ENCODE measurements around the gene DNAJC6.

The DNAJC6 gene

GRCh38 chr1:65297706-65298105, 11.6 kb upstream of the DNAJC6 start:
- FAIRE-seq = no peak

- FAIRE-seq = no peak
Observed at GRCh38 chr1:65299328-65299727, 10.0 kb upstream of the DNAJC6 start.

- FAIRE-seq = no peak
Observed at GRCh38 chr1:65308781-65309303, 501 bp upstream of the DNAJC6 start.

DNA sequence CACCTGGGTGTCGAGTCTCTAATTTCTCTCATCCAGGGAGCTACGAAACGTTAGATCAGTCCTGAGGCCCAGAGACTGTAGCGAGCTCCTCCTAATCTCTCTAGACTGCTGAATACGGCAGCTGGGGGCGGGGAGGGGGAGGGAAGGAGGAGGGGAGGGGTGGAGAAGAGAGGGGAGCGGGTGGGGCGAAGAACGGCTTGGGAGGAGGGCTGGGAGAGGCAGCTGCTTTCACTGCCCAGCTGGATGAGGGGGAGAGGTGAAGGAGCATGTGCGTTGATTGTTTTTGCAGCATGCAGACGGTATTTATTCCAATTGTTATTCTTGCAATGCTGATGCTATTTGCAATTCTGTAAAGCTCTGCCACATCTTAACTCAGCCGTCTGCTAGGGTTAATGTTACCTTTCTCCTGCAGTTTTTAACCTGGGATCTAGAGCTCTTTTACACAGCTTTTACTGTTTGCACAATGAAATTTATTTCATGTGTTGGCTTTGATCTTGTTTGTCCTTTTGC, 790 bp downstream of the DNAJC6 start:
- FAIRE-seq = no peak

DNA sequence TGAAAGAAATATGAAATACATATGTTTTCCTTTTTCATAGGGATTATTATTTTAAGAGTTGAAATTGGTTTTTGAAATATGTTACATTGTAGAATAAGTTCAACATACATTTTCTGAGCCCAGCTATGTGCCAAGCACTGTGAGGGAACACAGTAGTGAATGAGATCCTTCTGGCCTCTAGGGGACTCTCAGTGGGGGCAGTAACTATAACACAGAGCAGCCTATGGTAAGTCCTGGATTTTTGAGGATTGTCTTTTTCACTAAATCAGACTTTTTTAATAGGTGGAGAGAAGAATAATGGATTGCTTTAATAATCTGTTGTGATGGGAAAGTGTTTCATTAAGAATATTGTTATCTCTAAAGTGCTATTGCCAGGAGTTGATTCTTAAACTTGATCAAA, 2.4 kb downstream of the DNAJC6 start:
- FAIRE-seq = no peak

GRCh38 chr1:65316233-65316632, 6.9 kb downstream of the DNAJC6 start:
- FAIRE-seq = no peak

DNA sequence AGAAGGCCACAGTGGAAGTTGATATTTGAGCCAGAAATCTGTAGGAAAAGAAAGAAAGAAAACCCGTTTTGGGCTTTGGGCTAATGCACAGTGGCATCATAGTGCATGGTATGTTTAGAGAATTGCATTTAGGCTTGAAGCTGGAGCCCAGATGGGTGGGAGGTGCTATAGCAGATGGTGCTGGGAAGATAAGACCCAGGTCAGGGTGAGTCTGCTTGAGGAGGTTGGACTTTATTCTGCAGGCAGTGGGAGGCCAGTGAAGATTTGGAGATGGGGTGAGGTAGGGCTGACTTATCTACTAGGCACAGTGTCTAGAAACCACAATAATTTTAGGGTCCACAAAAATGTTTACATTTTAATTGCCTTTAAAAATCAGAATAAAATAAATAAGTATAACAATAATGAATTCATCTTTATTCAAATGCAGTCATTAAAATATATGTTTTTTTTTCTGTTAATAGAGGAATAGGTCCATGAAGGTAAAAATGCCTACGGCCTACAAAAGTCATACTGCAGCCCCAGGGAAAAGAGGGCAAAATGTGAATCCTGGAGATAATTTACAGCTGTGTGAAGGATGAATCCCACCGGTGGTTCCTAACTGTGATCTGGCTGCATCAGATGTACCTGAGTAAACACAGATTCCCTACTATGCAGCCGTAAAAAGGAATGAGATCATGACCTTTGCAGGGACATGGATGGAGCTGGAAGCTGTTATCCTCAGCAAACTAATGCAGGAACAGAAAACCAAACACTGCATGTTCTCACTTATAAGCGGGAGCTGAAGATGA, 8.7 kb downstream of the DNAJC6 start:
- no peak for FAIRE-seq

- FAIRE-seq = no peak
Observed at GRCh38 chr1:65319141-65319540, 9.8 kb downstream of the DNAJC6 start.

- no peak for FAIRE-seq
Observed at GRCh38 chr1:65319754-65320153, 10.4 kb downstream of the DNAJC6 start.

DNA sequence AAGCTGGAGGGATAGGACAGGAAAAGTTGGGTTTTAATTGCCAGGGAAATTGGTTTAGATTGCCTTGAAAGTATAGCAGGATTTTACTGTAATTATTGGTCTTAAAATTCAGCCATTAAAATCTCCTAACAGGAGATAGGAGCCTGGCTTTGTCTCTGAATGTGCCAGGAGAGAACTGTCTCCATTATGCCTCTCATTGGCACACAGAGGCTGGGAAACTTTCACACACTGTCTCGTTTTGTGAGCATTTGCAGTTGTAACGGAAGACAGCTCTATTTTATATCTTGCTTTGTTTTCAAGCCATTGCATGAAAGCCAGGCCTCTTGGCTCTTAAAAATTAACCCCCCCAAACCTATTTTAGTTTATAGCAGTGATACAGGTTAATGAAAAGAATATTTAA, 12.5 kb downstream of the DNAJC6 start:
- FAIRE-seq = no peak

DNA sequence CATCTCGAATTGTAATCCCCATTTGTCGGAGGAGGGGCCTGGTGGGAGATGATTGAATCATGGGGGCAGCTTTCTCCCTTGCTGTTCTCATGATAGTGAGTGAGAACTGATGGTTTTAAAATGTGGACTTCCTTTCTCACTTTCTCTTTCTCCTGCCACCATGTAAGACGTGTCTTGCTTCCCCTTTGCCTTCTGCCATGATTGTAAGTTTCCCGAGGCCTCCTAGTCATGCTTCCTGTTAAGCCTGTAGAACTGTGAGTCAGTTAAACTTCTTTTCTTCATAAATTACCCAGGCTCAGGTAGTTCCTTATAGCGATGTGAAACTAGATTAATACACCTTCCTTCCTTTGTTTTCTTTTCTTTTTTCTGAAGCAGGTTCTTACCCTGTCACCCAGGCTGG, 13.9 kb downstream of the DNAJC6 start:
- no peak for FAIRE-seq

- no peak for FAIRE-seq
Observed at GRCh38 chr1:65330021-65330420, 20.7 kb downstream of the DNAJC6 start.

- no peak for FAIRE-seq
Observed at GRCh38 chr1:65330822-65331221, 21.5 kb downstream of the DNAJC6 start.

DNA sequence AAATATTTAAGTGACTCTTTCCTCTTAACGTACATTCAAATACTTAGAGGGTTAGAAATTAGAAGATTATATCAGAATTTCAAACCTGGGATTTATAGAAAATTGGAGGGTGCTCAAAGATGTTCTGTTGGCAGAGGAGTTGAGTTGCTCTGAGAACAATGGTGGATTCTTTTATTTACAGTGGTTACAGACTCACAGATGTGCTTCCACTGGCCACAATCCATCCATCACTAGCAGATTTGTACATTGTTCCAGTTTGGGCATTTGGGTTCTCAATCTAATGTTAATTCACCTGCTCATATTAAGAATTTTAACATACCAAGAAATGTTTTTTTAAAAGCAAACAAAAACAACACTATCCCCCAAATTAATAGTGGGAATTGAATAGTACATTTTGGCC, 23.5 kb downstream of the DNAJC6 start:
- FAIRE-seq = no peak

DNA sequence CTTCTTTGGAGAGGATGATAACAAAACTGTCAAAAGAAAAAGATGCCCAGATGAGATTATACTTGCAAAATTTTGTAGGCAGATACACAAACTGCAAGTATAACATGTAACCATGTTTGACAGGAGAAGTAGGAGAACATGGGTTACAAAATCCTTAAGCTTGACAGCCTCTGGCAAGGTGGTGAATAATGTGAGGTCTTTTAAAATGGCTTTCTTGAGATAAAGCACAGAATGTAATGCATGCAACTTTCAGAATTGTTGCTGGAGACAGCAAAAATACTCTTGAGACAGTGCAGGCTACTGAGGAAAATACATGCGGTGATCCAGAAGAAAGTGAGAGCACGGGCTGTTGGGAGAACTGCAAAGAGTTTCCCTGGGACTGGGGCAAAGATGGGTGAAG, 24.7 kb downstream of the DNAJC6 start:
- FAIRE-seq = no peak

GRCh38 chr1:65339866-65340468, 30.6 kb downstream of the DNAJC6 start:
- FAIRE-seq = no peak

- FAIRE-seq = no peak
Observed at GRCh38 chr1:65341381-65341780, 32.0 kb downstream of the DNAJC6 start.

DNA sequence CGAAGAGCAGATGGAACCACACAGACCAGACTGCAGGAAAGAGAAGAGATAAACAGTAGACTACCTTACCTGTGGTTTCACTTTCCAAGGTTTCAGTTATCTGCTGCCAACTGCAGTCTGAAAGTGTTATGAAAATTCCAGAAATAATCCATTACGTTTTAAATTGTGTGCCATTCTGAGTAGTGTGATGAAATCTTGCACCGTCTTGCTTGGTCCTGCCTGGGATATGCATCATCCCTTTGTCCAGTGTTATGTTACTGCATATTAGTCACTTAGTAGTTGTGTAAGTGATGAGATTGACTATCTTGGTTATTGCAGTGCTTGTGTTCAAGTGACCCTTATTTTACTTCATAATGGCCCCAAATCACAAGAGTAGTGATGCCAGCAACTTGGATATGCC, 33.9 kb downstream of the DNAJC6 start:
- FAIRE-seq = no peak

- FAIRE-seq = no peak
Observed at GRCh38 chr1:65344171-65344814, 35.0 kb downstream of the DNAJC6 start.

DNA sequence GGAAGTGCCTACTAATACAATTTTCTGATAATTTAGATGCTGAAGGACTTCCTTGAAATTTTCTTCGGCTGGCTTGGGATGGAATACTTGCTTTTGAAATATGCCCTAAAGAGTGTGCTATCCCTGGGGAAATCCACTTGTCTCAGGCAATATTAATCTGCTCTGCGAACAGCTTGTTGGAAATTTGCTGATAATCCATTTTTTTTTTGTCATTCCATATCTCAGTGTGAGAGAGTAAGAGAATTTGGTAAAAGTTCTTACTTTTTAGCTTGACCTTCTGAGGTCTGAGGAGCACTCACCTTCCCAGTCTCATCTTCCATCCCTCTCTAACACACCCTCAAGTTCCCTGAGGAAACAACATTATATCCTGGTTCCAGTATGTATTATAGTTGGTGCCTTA, 36.8 kb downstream of the DNAJC6 start:
- FAIRE-seq = no peak

GRCh38 chr1:65355031-65355712, 45.8 kb downstream of the DNAJC6 start:
- no peak for FAIRE-seq

DNA sequence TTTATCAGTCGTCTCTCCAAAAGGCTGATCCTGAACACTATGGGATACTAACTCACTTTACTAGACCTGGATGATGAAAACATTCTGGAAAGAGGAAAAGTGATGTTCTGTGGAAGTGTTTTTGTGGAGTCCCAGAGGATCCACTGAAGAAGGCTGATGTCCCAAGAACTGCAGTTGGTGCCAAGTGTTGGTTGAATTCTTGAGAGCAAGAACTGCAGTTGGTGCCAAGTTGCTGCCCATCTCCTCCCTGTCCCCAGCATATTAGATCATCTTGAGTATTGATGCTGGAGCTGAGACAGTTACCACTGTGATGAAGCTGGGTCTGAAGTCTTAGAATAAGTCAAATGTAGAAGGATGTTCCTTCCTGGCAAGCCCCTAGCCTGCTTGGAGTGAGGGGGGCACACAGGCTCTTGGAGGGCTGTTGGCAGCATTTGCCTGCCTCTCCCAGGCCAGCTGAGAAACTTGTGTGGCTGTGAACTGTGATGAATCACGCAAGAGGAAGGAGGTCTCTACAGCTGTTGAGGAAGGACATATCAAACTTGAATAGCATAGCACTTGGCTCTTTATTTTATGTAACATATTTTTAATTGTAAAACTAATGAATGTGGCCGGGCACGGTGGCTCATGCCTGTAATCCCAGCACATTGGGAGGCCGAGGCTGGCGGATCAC, 48.1 kb downstream of the DNAJC6 start:
- no peak for FAIRE-seq

DNA sequence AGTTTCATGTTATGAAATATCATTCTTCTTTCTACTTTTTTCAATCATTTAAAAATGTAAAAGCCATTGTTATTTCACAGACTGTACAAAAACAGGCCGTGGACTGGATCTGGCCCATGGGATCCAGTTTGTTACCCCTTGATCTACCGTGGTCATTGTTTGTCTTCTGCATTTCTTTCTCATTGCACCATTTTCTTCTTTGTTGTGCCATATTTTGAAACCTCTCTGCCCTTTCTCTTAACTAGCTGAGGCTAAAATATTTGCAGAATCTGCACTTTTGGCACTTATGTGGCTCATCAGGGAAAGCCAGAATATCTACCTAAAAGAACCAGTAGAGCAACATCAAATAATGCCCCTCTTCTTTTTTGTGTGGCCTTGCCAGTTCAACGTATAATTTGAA, 50.5 kb downstream of the DNAJC6 start:
- FAIRE-seq = no peak

All from endometrium (tissue), 2 donors.